Measurements from ENCODE around the gene TRMT11. TPM values are rescaled to one million over a fixed set of nuclear protein-coding genes. Genes with fewer than 3 reads are reported as not detected.
A peak's percentile ranks its signal among the peaks of the same experiment; 100 is the strongest.

TRMT11 gene
- total and polyA plus RNA-seq, 2 of the 13 experiments (the other 11 are each of a cell fraction or from before 2014, with no cell fraction given): 42.2 to 81.9 TPM

DNA sequence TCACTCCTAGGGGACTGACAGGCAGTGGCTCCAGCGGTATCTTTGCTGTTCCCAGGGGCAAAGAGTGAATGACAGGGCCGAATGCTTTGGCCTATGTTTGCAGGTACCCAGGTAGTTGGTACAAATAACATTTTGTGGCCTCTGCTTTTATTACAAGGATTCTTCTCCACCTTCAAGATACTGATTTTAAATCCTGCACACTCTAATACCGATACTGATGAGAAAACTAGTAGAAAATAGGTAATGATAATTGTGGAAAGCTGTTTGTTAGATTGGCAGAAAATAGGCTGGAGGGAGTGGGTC lies 29.0 kb upstream of the TRMT11 start (continued):
- TF ChIP-seq, protein P1, sequence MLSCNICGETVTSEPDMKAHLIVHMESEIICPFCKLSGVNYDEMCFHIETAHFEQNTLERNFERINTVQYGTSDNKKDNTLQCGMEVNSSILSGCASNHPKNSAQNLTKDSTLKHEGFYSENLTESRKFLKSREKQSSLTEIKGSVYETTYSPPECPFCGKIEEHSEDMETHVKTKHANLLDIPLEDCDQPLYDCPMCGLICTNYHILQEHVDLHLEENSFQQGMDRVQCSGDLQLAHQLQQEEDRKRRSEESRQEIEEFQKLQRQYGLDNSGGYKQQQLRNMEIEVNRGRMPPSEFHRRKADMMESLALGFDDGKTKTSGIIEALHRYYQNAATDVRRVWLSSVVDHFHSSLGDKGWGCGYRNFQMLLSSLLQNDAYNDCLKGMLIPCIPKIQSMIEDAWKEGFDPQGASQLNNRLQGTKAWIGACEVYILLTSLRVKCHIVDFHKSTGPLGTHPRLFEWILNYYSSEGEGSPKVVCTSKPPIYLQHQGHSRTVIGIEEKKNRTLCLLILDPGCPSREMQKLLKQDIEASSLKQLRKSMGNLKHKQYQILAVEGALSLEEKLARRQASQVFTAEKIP (CRISPR knock-in tag; IDR thresholded peaks at IDR 0.05; ENCODE audit: borderline replicate concordance): no peak
- TF ChIP-seq SALL1 (CRISPR knock-in tag; IDR thresholded peaks at IDR 0.05) (no peak), ZFP37 (CRISPR knock-in tag; IDR thresholded peaks at IDR 0.05; ENCODE audit: borderline replicate concordance) (0 out of 2 replicates have a peak, but pooled peaks have one; percentile 18), FOSL1 (CRISPR knock-in tag; IDR thresholded peaks at IDR 0.05; ENCODE audit: borderline replicate concordance) (no peak), HMG20A (CRISPR knock-in tag; IDR thresholded peaks at IDR 0.05; ENCODE audit: borderline replicate concordance) (peak; percentile 10; the same call in 1 of the 2 replicates), ZNF354B (CRISPR knock-in tag; IDR thresholded peaks at IDR 0.05) (no peak; the same call in 1 of the 2 replicates), SOX13 (IDR thresholded peaks at IDR 0.05) (no peak), SOX13 (CRISPR knock-in tag; conservative IDR thresholded peaks at IDR 0.05 in 1 of 2, IDR thresholded peaks at IDR 0.05 in 1 of 2) (no peak), MAZ (IDR thresholded peaks at IDR 0.05; ENCODE audit: borderline replicate concordance, low read depth, low read length) (no peak), MAZ (CRISPR knock-in tag; IDR thresholded peaks at IDR 0.05; ENCODE audit: low read depth) (no peak), JDP2 (CRISPR knock-in tag; IDR thresholded peaks at IDR 0.05; ENCODE audit: borderline replicate concordance) (no peak), ZNF841 (CRISPR knock-in tag; IDR thresholded peaks at IDR 0.05; ENCODE audit: borderline replicate concordance) (no peak)
- TF ChIP-seq, protein P2, sequence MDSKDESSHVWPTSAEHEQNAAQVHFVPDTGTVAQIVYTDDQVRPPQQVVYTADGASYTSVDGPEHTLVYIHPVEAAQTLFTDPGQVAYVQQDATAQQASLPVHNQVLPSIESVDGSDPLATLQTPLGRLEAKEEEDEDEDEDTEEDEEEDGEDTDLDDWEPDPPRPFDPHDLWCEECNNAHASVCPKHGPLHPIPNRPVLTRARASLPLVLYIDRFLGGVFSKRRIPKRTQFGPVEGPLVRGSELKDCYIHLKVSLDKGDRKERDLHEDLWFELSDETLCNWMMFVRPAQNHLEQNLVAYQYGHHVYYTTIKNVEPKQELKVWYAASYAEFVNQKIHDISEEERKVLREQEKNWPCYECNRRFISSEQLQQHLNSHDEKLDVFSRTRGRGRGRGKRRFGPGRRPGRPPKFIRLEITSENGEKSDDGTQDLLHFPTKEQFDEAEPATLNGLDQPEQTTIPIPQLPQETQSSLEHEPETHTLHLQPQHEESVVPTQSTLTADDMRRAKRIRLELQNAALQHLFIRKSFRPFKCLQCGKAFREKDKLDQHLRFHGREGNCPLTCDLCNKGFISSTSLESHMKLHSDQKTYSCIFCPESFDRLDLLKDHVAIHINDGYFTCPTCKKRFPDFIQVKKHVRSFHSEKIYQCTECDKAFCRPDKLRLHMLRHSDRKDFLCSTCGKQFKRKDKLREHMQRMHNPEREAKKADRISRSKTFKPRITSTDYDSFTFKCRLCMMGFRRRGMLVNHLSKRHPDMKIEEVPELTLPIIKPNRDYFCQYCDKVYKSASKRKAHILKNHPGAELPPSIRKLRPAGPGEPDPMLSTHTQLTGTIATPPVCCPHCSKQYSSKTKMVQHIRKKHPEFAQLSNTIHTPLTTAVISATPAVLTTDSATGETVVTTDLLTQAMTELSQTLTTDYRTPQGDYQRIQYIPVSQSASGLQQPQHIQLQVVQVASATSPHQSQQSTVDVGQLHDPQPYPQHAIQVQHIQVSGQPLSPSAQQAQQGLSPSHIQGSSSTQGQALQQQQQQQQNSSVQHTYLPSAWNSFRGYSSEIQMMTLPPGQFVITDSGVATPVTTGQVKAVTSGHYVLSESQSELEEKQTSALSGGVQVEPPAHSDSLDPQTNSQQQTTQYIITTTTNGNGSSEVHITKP (CRISPR knock-in tag; IDR thresholded peaks at IDR 0.05; ENCODE audit: low read depth): no peak
- TF ChIP-seq, protein P3, sequence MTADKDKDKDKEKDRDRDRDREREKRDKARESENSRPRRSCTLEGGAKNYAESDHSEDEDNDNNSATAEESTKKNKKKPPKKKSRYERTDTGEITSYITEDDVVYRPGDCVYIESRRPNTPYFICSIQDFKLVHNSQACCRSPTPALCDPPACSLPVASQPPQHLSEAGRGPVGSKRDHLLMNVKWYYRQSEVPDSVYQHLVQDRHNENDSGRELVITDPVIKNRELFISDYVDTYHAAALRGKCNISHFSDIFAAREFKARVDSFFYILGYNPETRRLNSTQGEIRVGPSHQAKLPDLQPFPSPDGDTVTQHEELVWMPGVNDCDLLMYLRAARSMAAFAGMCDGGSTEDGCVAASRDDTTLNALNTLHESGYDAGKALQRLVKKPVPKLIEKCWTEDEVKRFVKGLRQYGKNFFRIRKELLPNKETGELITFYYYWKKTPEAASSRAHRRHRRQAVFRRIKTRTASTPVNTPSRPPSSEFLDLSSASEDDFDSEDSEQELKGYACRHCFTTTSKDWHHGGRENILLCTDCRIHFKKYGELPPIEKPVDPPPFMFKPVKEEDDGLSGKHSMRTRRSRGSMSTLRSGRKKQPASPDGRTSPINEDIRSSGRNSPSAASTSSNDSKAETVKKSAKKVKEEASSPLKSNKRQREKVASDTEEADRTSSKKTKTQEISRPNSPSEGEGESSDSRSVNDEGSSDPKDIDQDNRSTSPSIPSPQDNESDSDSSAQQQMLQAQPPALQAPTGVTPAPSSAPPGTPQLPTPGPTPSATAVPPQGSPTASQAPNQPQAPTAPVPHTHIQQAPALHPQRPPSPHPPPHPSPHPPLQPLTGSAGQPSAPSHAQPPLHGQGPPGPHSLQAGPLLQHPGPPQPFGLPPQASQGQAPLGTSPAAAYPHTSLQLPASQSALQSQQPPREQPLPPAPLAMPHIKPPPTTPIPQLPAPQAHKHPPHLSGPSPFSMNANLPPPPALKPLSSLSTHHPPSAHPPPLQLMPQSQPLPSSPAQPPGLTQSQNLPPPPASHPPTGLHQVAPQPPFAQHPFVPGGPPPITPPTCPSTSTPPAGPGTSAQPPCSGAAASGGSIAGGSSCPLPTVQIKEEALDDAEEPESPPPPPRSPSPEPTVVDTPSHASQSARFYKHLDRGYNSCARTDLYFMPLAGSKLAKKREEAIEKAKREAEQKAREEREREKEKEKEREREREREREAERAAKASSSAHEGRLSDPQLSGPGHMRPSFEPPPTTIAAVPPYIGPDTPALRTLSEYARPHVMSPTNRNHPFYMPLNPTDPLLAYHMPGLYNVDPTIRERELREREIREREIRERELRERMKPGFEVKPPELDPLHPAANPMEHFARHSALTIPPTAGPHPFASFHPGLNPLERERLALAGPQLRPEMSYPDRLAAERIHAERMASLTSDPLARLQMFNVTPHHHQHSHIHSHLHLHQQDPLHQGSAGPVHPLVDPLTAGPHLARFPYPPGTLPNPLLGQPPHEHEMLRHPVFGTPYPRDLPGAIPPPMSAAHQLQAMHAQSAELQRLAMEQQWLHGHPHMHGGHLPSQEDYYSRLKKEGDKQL (CRISPR knock-in tag; IDR thresholded peaks at IDR 0.05; ENCODE audit: low read depth): no peak

Measured in HepG2 (cell line).